GM23338 (cell line): ENCODE measurements around the gene ILDR2. TPM values are rescaled to one million over a fixed set of nuclear protein-coding genes. Genes with fewer than 3 reads are reported as not detected.

Source experiments
- ATAC-seq: fragments of 200-7000 bp; cut with Tn5 transposase; 3 replicates; pipeline ENCODE4 v1.9.1; 2020
- DNase-seq: peaks from one replicate; pipeline ENCODE4 v3.0.0-alpha.2; 2015; ENCODE audit warnings: low spot score
- H2AFZ ChIP-seq: fragments of 200-600 bp; sonication (generic); 2 replicates; pipeline ENCODE4 v1.8.0; 2016; ENCODE audit warnings: antibody characterized with exemption, mild to moderate bottlenecking, moderate library complexity
- H3F3A ChIP-seq: fragments of 200-600 bp; sonication (generic); replicated peaks from 2 replicates; pipeline ENCODE4 v1.8.0; 2017; ENCODE audit warnings: antibody characterized with exemption, mixed run types, low read depth
- H3K27ac ChIP-seq: fragments of 200-600 bp; sonication (generic); 2 replicates; pipeline ENCODE4 v1.6.1; 2016; ENCODE audit warnings: low read depth
- H3K27me3 ChIP-seq: fragments of 200-600 bp; sonication (generic); 2 replicates; pipeline ENCODE4 v1.8.0; 2016; ENCODE audit warnings: mild to moderate bottlenecking, mixed run types, moderate library complexity; ENCODE audit not compliant: insufficient read depth
- H3K36me3 ChIP-seq: fragments of 200-600 bp; sonication (generic); 2 replicates; pipeline ENCODE4 v1.8.0; 2016; ENCODE audit warnings: mild to moderate bottlenecking; ENCODE audit not compliant: insufficient read depth
- H3K4me1 ChIP-seq: fragments of 200-600 bp; sonication (generic); 2 replicates; pipeline ENCODE4 v1.8.0; 2016; ENCODE audit warnings: mild to moderate bottlenecking, moderate library complexity; ENCODE audit not compliant: insufficient read depth
- H3K4me2 ChIP-seq: fragments of 200-600 bp; sonication (generic); 2 replicates; pipeline ENCODE4 v1.7.1; 2017; ENCODE audit warnings: mixed run types
- H3K4me3 ChIP-seq: fragments of 200-600 bp; sonication (generic); 2 replicates; pipeline ENCODE4 v1.6.1; 2016; ENCODE audit warnings: mixed run types
- H3K79me2 ChIP-seq: fragments of 200-600 bp; sonication (generic); replicated peaks from 2 replicates; pipeline ENCODE4 v1.8.0; 2017; ENCODE audit warnings: mild to moderate bottlenecking; ENCODE audit not compliant: insufficient read depth
- H3K9me2 ChIP-seq: fragments of 200-600 bp; sonication (generic); 2 replicates; pipeline ENCODE4 v1.8.0; 2017; ENCODE audit not compliant: insufficient read depth
- H4K20me1 ChIP-seq: fragments of 200-600 bp; sonication (generic); replicated peaks from 2 replicates; pipeline ENCODE4 v1.8.0; 2017; ENCODE audit warnings: mild to moderate bottlenecking; ENCODE audit not compliant: insufficient read depth
- H3K27ac Mint-ChIP-seq: 2 replicates; pipeline ENCODE4 v1.8.0; 2020; ENCODE audit warnings: inconsistent platforms, mild to moderate bottlenecking, moderate library complexity, mixed read lengths
- H3K27me3 Mint-ChIP-seq: 3 replicates; pipeline ENCODE4 v1.8.0; 2022; ENCODE audit warnings: low read depth, mild to moderate bottlenecking, moderate library complexity, mixed read lengths, inconsistent platforms; ENCODE audit not compliant: insufficient read depth, poor library complexity
- H3K36me3 Mint-ChIP-seq: 3 replicates; pipeline ENCODE4 v1.8.0; 2021; ENCODE audit warnings: low read depth, mild to moderate bottlenecking, inconsistent platforms, moderate library complexity, mixed read lengths
- H3K4me1 Mint-ChIP-seq: 3 replicates; pipeline ENCODE4 v1.8.0; 2020; ENCODE audit warnings: mild to moderate bottlenecking, inconsistent platforms, mixed read lengths
- H3K4me3 Mint-ChIP-seq: 3 replicates; pipeline ENCODE4 v1.8.0; 2021; ENCODE audit warnings: moderate library complexity, mild to moderate bottlenecking, inconsistent platforms, mixed read lengths
- H3K9me3 Mint-ChIP-seq: 3 replicates; pipeline ENCODE4 v1.8.0; 2020; ENCODE audit warnings: moderate library complexity, mild to moderate bottlenecking, inconsistent platforms, mixed read lengths
- CTCF ChIP-seq, 2 experiments: fragments of 200-600 bp in 1 of 2; sonication (generic) in 1 of 2; conservative IDR thresholded peaks; 2 replicates each; pipeline versions ENCODE4 v1.5.1 to v1.6.1; 2016 to 2017; ENCODE audit warnings: antibody characterized with exemption in 2 of 2, low read depth in 2 of 2, mild to moderate bottlenecking in 2 of 2, moderate library complexity in 1 of 2
- EZH2 ChIP-seq: fragments of 200-600 bp; sonication (generic); IDR thresholded peaks from one replicate; pipeline ENCODE4 v1.8.0; 2017; ENCODE audit warnings: antibody characterized with exemption, mild to moderate bottlenecking, low read depth; ENCODE audit not compliant: unreplicated experiment
- EZH2phosphoT487 ChIP-seq: fragments of 200-600 bp; sonication (generic); IDR thresholded peaks from one replicate; pipeline ENCODE4 v1.8.1; 2018; ENCODE audit warnings: antibody characterized with exemption; ENCODE audit not compliant: unreplicated experiment
- NANOG ChIP-seq: IDR thresholded peaks from 2 replicates; pipeline ENCODE4 v1.6.1; 2016; ENCODE audit warnings: antibody characterized with exemption, borderline replicate concordance
- ZNF462 ChIP-seq: fragments of 250-450 bp; sonication (Bioruptor Pico); IDR thresholded peaks from 2 replicates; pipeline ENCODE4 v1.5.0; 2020; ENCODE audit warnings: mild to moderate bottlenecking, moderate library complexity
- polyA plus RNA-seq: library from polyadenylated mRNA; unstranded; fragments of >200 nt; fragmentation: Nextera tagmentation; extraction: Ambion mirVana; gene quantifications from 2 replicates; pipeline ENCODE4 v1.2.1, GENCODE V29; 2016
- total RNA-seq: library from RNA; depleted of rRNA; stranded (reverse); fragments of >200 nt; shearing (Covaris generic); gene quantifications from 2 replicates; pipeline ENCODE4 v1.2.3, GENCODE V29; 2014

Gene ILDR2
- total and polyA plus RNA-seq, 2 experiments from 2014 or later = 0.27 to 2.4 TPM

GRCh38 chr1:166865926-166866325 is 109.4 kb downstream of the ILDR2 start (continued):
- TF ChIP-seq NANOG = no peak
- TF ChIP-seq EZH2phosphoT487 = no peak
- TF ChIP-seq EZH2 = no peak

- peak; percentile 76 for ATAC-seq
- peaks cover 66% of the 10 kb centered on the region for H3K36me3 Mint-ChIP-seq
Observed at GRCh38 chr1:166859597-166859996, 115.7 kb downstream of the ILDR2 start.

More at GRCh38 chr1:166859597-166859996, 115.7 kb downstream of the ILDR2 start:
- Histone ChIP-seq H3K27me3 (no peaks in the 10 kb centered on the region), H3K27ac (no peak overlapping the region), H3K79me2 (peaks cover 11% of the 10 kb centered on the region; the same call in 1 of the 2 replicates), H2AFZ (no peak overlapping the region), H3K4me1 (peaks cover 8% of the 10 kb centered on the region), H3K9me2 (no peaks in the 10 kb centered on the region), H3F3A (no peaks in the 10 kb centered on the region), H3K36me3 (peaks cover 27% of the 10 kb centered on the region), H4K20me1 (peaks cover 18% of the 10 kb centered on the region), H3K4me2 (no peak overlapping the region), H3K4me3 (no peak overlapping the region)
- Mint-ChIP-seq H3K4me1 (peaks cover 32% of the 10 kb centered on the region), H3K4me3 (no peak overlapping the region), H3K9me3 (no peaks in the 10 kb centered on the region), H3K27ac (peak overlapping the region; percentile 57; the same call in 1 of the 2 replicates), H3K27me3 (peaks cover 5% of the 10 kb centered on the region)
- peak; percentile 40 for DNase-seq
- TF ChIP-seq CTCF (conservative IDR thresholded peaks at IDR 0.05; ENCODE audit: low read depth in 2 of 2) = no peak
- peak; percentile 92 for TF ChIP-seq ZNF462 (CRISPR knock-in tag)
